M059J (cell line): Measurements from ENCODE around the gene CCDC91. TPM values are rescaled to one million over a fixed set of nuclear protein-coding genes. Genes with fewer than 3 reads are reported as not detected.
"Not testable (repeated sequence)": the region's sequence is repeated elsewhere in the genome, so short reads cannot be mapped to it uniquely, and the experiment has no call there.

Experiments used
- DNase-seq: peaks from one replicate; pipeline ENCODE4 v3.0.0-alpha.2; 2012; ENCODE audit warnings: low read depth
- total RNA-seq: library from RNA; depleted of rRNA; stranded (reverse); fragments of >200 nt; shearing (Covaris generic); gene quantifications from 2 replicates; pipeline ENCODE4 v1.2.3, GENCODE V29; 2014

The CCDC91 gene
- total RNA-seq, 1 experiment from 2014 or later = 15.1 TPM

GRCh38 chr12:28456934-28457710, 266.9 kb downstream of the CCDC91 start:
- no peak for DNase-seq

GRCh38 chr12:28457785-28458184, 267.5 kb downstream of the CCDC91 start:
- DNase-seq = peak; percentile 7

GRCh38 chr12:28459481-28459880, 269.2 kb downstream of the CCDC91 start:
- DNase-seq = no peak

GRCh38 chr12:28460420-28461130, 270.3 kb downstream of the CCDC91 start:
- DNase-seq = no peak

- DNase-seq = no peak
Measured at GRCh38 chr12:28463396-28463795, 273.1 kb downstream of the CCDC91 start.

GRCh38 chr12:28471762-28472161, 281.5 kb downstream of the CCDC91 start:
- DNase-seq = not testable (repeated sequence)

- DNase-seq = not testable (repeated sequence)
Measured at GRCh38 chr12:28476206-28476605, 285.9 kb downstream of the CCDC91 start.

- DNase-seq = not testable (repeated sequence)
Measured at GRCh38 chr12:28479097-28479496, 288.8 kb downstream of the CCDC91 start.

- DNase-seq = no peak
Measured at GRCh38 chr12:28479683-28480082, 289.4 kb downstream of the CCDC91 start.

- no peak for DNase-seq
Measured at GRCh38 chr12:28484156-28484555, 293.9 kb downstream of the CCDC91 start.

- DNase-seq = no peak
Measured at GRCh38 chr12:28486521-28486920, 296.3 kb downstream of the CCDC91 start.

- peak; percentile 4 for DNase-seq
Measured at GRCh38 chr12:28489246-28489645, 299.0 kb downstream of the CCDC91 start.

- peak; percentile 28 for DNase-seq
Measured at GRCh38 chr12:28497889-28498411, 307.7 kb downstream of the CCDC91 start.

- DNase-seq = no peak
Measured at GRCh38 chr12:28498850-28499249, 308.6 kb downstream of the CCDC91 start.

GRCh38 chr12:28500373-28501024, 310.2 kb downstream of the CCDC91 start:
- DNase-seq = peak; percentile 2

GRCh38 chr12:28506271-28506670, 316.0 kb downstream of the CCDC91 start:
- DNase-seq = peak; percentile 3

- peak; percentile 5 for DNase-seq
Measured at GRCh38 chr12:28507033-28507432, 316.8 kb downstream of the CCDC91 start.

GRCh38 chr12:28507867-28508266, 317.6 kb downstream of the CCDC91 start:
- no peak for DNase-seq

GRCh38 chr12:28512406-28512805, 322.1 kb downstream of the CCDC91 start:
- no peak for DNase-seq

GRCh38 chr12:28512876-28513275, 322.6 kb downstream of the CCDC91 start:
- DNase-seq = no peak

- no peak for DNase-seq
Measured at GRCh38 chr12:28513983-28514382, 323.7 kb downstream of the CCDC91 start.

- no peak for DNase-seq
Measured at GRCh38 chr12:28517101-28517500, 326.8 kb downstream of the CCDC91 start.
